GM12875 (cell line): ENCODE results near the gene FOXN3.

Experiments used
- H3K4me3 ChIP-seq: one replicate; pipeline ENCODE4 v1.5.1; 2011; ENCODE audit warnings: low read depth, low read length, control low read depth
- TF ChIP-seq, protein P1 (sequence below): IDR thresholded peaks from 2 replicates; pipeline ENCODE4 v1.5.1; 2011; ENCODE audit warnings: low read depth, mild to moderate bottlenecking, control low read depth, inconsistent platforms, low read length, moderate library complexity, borderline replicate concordance; ENCODE audit not compliant: insufficient read depth

FOXN3 gene

GRCh38 chr14:89264196-89264800 is 152.7 kb downstream of the FOXN3 start:
- no peak overlapping the region for H3K4me3 ChIP-seq
- TF ChIP-seq, protein P1, sequence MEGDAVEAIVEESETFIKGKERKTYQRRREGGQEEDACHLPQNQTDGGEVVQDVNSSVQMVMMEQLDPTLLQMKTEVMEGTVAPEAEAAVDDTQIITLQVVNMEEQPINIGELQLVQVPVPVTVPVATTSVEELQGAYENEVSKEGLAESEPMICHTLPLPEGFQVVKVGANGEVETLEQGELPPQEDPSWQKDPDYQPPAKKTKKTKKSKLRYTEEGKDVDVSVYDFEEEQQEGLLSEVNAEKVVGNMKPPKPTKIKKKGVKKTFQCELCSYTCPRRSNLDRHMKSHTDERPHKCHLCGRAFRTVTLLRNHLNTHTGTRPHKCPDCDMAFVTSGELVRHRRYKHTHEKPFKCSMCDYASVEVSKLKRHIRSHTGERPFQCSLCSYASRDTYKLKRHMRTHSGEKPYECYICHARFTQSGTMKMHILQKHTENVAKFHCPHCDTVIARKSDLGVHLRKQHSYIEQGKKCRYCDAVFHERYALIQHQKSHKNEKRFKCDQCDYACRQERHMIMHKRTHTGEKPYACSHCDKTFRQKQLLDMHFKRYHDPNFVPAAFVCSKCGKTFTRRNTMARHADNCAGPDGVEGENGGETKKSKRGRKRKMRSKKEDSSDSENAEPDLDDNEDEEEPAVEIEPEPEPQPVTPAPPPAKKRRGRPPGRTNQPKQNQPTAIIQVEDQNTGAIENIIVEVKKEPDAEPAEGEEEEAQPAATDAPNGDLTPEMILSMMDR = no peak

DNA sequence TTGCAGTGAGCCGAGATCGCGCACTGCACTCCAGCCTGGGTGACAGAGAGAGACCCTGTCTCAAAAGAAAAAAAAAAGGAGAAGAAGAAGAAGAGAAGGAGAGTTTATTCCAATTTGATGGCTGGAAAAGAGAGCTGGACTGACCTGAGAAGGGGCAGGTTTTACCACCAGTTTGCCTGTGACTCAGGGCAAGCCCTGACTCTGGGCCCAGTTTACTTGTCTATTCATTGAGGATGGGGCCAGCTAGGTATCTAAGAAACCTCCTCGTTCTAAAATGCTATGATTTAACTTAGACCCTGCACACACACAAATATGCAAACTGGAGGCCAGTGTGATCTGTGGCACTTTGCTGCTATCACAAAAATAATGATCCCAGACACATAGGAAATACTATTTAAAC is 155.0 kb downstream of the FOXN3 start:
- TF ChIP-seq, protein P1 = no peak
- H3K4me3 ChIP-seq = no peak overlapping the region

DNA sequence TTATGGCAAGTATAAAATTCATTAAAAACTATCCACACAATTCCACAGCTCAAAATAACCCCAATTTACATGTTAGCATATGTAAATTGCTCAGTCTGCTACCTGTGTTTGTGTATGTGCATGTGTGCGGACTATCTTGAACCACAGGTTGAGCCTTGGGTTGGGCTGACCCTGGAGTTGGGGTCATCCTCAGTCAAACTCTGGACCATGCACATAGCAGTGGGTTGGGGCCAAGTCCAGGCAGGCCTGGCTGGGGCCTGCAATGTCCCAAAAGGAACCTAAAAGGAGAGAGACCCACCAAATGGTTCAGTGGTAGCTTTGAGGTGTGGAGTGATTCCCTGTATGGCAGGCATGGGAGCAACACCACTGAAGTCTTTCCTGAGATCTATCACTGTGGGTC is 156.1 kb downstream of the FOXN3 start:
- no peak overlapping the region for H3K4me3 ChIP-seq
- TF ChIP-seq, protein P1 = no peak

DNA sequence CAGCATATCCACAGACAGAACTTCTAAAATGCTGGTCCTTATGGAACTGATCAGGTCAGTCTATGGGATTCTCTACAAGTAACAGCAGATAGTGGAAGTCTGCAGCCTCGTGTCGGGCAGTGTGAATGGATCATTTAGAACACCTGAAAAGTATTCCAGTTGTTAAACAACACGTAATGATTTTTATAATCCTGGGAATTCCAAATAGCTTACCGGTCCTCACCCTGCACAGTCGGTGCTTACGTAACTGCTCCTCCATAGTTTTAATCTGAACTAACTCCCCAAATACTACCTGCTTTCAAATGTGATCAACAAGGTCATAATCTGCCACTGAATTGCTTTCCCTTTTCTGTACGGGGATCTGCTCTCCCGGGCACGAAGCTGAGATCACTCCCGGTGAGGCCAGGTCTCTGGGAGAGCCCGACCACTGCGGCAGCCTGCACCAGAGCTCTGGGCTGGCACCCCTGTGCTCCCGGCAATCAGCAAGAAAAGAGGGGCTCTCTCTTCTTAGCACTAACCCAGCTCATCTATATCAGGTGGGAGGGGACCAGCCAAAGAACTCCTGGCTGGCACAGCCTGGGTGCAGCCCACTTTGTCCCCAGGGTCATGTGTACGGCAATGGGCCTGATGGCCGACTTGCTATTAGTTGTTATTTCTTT is 157.0 kb downstream of the FOXN3 start:
- no peak overlapping the region for H3K4me3 ChIP-seq
- TF ChIP-seq, protein P1 = no peak

DNA sequence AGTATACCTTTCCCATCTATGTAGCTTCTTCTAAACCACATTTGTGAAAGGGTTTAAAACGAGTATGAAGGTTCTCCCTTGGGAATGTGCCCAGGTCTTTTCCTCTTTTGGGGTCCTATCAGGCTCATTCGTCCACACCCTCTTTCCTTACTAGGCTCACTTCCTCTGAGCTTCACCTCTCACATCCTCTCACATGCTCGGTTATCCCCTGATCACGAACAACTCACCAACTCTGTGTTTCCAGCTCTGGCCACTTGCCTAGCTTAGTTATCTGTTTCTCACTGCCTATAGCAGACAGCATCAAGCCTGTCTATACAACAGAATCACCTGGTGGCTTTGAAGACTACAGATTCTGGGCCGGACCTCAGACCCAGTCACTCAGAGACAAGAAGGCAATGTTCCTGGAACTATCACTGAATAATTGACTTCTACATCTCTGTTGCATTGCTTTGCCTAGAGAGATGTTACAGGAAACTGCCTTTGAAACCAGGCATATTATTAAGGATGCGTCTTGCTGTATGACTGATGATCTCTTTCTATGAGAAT is 158.2 kb downstream of the FOXN3 start:
- TF ChIP-seq, protein P1 = no peak
- no peak overlapping the region for H3K4me3 ChIP-seq

- TF ChIP-seq, protein P1 = no peak
- H3K4me3 ChIP-seq = no peak overlapping the region
These were observed 160.1 kb downstream of the FOXN3 start for GRCh38 chr14:89256951-89257350.

GRCh38 chr14:89256283-89256682 is 160.8 kb downstream of the FOXN3 start:
- TF ChIP-seq, protein P1 = no peak
- no peak overlapping the region for H3K4me3 ChIP-seq
